ENCODE results near the gene CYP26C1.
A peak's percentile ranks its signal among the peaks of the same experiment; 100 is the strongest.
"Not testable (repeated sequence)": the region's sequence is repeated elsewhere in the genome, so short reads cannot be mapped to it uniquely, and the experiment has no call there.

CYP26C1 gene

DNA sequence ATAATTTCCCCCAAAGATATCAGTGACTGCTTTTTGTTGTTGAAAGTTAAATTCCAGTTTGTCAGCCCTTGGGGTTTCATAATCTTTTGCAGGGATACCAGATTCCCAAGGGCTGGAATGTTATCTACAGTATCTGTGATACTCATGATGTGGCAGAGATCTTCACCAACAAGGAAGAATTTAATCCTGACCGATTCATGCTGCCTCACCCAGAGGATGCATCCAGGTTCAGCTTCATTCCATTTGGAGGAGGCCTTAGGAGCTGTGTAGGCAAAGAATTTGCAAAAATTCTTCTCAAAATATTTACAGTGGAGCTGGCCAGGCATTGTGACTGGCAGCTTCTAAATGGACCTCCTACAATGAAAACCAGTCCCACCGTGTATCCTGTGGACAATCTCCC is 16.3 kb downstream of the CYP26C1 start:
- DNase-seq (ENCODE audit: low spot score): no peak

GRCh38 chr10:93077860-93078337 is 17.3 kb downstream of the CYP26C1 start:
- DNase-seq (ENCODE audit: low spot score): no peak

- no peak for DNase-seq (ENCODE audit: low spot score)
These were observed 19.2 kb downstream of the CYP26C1 start for GRCh38 chr10:93079663-93080349.

GRCh38 chr10:93080350-93081046 is 19.9 kb downstream of the CYP26C1 start:
- DNase-seq (ENCODE audit: low spot score): peak; percentile 89

- DNase-seq (ENCODE audit: low spot score): no peak
These were observed 20.7 kb downstream of the CYP26C1 start for GRCh38 chr10:93081318-93081717.

DNA sequence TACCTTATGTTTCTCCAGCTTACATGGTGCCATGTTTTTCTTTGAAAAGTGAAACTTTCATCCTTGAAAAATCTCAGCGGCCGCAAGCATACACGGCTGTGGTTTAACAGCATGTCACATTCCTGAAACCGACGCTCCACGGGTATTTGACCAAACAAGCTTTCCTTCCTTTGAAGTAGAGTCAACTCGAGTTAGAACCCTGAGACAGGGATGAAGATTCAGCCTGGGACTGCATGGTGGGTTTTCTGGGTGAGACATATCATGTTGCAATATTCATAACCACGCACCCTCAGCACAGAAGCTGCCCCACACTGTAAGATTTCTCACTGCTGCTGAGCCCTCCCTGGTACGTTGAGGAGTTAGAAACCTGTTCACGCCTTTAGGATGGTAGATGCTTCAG is 21.2 kb downstream of the CYP26C1 start:
- DNase-seq (ENCODE audit: low spot score): no peak

DNA sequence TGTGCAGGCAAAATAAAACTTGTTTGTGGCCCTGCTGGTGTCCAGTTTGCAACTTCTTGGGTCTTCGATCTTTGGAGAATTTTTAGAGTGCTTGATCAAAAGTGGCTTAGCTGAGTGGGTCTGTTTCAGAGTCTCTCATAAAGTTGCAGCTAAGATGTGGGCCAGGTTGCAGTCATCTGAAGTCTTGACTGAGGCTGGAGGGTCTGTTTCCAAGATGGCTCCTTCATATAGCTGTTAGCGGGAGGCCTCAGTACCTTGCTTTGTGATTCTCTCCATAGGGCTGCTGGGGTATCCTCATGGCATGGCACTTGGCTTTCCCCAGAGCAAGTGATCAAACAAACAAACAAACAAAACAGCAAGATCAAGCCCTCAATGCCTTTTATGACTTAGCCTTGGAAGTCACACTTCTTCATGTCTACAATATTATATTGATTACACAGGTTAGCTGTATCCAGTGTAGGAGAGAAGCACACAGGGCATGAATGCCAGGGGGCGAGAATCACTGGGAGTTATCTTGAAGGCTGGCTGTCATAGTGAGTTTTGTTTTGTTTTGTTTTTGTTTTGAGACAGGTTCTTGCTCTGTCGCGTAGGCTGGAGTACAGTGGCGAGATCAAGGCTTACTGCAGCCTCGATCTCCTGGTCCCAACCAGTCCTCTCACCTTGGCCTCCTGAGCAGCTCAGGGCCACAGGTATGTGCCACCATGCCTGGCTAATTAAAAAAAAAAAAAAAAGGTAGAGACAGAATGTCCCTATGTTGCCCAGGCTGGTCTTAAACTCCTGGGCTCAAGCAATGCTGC is 23.3 kb downstream of the CYP26C1 start:
- no peak for DNase-seq (ENCODE audit: low spot score)

DNA sequence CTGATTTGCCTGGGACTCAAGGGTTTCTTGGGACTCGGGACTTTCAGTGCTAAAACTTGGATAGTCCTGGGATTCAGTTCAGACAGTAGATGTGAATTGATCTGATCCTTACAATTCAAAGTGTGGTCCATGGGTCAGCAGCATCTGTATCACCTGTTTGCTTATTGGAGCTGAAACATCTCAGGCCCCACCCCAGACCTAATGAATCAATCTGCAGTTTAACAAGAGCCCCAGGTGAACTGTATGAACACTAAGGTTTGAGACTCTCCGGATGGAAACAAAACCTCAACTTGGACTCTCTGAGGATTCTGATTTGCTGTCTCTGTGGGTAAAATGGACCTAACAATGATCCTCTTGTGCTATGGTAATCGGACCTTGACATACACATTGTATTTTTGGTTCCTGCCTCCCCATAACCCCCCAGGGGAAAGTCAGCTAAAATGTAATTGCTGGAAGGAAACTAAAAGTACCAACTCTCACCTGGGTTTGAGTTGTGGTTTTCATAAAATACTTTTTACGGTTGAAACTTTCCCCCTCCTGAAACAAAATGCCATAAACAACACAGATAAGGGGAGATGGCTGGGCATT is 24.8 kb downstream of the CYP26C1 start:
- no peak for DNase-seq (ENCODE audit: low spot score)

DNA sequence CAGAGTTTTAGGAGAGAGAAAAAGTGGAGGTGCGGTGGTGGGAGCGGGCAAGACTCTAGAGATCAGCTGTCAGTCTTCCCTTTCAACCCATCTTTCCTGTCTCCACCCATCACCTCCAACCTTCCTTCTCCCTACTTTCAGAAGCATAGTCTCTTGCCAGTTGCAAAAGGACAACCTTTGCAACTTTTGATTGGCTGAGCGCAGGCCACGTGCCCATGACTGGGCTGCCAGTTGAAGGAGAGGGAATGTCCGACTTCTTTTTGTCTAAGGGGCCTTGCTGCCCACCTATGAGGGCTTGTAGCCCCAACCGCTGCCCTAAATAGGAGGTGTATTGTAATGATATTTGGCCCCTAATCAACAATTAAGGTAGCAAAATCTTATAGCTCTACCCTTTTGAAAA is 25.7 kb downstream of the CYP26C1 start:
- no peak for DNase-seq (ENCODE audit: low spot score)

DNA sequence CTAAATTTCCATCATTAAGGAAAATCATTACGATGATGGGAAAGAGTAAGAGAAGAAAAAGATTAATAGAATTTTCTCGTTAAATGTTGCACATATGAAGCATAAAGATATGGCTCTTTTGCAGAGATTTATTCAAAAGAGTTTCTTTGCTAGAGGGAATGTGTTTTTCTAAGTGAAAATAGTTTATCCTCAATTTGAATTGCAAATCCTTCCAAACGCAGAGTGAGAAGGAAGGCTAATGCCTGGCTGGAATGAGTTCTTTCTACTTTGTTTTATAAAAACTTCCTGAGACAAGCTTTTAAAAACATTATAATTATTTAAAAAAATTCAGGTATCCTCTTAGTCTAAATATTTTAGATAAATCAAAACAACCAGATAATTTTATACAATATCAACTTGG is 27.2 kb downstream of the CYP26C1 start:
- DNase-seq (ENCODE audit: low spot score): no peak

DNA sequence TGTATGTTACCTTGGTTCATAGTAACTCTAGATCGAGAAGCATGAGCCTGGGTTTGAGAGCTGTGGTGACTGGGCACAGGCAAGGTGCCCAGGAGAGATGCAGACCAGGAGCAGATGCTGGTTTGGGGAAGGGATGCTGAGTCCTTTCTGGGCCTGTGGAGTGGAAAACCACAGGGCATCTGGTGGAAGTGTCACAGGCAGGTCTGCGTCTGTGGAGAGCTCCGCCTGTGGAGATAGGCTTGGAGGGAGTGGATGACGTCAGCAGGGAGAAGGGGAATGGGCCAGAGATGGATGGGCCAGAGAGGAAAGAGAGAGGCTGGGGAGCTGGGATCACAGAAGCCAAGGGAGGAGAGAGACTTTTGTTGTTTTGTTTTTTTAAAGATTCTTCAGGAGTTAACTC is 27.9 kb downstream of the CYP26C1 start:
- DNase-seq (ENCODE audit: low spot score): no peak

DNA sequence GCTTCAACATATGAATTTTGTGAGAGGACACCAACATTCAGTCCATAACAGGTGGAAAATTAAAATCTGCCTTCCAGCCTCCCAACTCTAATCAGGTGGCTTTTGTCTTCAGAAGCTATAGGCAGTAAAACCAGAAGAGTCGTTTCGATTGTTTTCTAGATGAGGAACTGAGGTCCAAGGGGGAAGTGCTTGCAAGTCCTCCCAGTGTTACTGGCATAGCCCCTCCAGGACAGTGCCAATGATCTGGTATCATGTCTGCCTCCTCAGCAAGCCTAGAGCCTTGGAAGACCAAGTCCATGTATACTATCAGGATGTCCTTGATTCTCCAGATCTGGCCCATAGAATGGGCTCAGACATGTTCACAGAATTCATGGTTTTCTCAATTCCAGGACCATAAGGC is 30.0 kb downstream of the CYP26C1 start:
- no peak for DNase-seq (ENCODE audit: low spot score)

DNA sequence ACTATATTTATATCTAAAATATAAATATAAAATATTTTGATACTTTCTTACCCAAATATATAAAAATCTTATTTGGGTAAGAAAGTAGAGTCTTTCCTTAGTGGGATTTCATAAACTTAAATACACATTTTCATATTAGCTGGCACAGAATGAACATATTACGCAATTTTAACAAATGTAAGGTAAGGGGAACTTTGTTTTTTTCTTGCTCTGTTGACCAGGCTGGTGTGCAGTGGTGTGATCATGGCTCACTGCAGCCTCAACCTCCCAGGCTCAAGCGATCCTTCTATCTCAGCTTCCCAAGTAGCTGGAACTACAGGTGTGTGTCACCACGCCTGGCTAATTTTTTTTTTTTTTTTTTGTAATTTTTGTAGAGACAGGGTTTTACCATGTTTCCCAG is 31.4 kb downstream of the CYP26C1 start:
- no peak for DNase-seq (ENCODE audit: low spot score)

DNA sequence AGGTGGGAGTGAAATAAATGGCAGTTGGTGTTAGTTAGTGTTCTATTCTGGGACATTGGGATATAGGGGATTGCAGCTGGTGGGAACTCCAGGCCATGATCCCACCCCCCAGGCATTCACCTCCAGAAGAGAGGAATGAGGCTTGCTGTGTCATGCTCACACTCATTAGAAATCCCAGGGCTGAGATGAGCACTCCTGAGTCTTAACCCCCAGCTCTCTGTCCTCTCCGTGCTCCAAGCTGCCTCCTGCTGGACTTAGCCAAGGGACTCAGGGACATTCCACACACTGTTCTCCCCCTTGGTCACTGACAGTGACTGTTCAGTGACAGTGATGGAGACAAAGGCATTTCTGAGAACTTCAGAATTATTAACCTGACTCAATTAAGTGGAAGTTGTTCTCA is 34.6 kb downstream of the CYP26C1 start:
- no peak for DNase-seq (ENCODE audit: low spot score)

GRCh38 chr10:93096901-93097300 is 36.3 kb downstream of the CYP26C1 start:
- DNase-seq (ENCODE audit: low spot score): no peak

GRCh38 chr10:93097386-93097785 is 36.8 kb downstream of the CYP26C1 start:
- no peak for DNase-seq (ENCODE audit: low spot score)

DNA sequence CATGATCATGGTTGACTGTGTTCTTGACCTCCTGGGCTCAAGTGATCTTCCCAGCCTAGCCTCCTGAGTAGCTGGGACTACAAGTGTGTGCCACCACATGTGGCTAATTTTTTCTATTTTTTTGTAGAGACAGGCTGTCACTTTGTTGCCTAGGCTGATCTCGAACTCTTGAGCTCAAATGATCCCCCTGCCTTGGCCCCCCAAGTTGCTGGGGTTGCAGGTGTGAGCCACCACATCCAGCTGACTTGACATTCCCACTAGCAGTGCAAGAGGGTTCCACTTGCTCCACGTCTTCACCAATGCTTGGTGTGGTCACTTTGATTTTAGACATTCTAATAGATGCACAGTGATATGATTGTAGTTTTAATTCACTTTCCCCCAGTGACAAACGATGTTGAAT is 38.2 kb downstream of the CYP26C1 start:
- no peak for DNase-seq (ENCODE audit: low spot score)

DNA sequence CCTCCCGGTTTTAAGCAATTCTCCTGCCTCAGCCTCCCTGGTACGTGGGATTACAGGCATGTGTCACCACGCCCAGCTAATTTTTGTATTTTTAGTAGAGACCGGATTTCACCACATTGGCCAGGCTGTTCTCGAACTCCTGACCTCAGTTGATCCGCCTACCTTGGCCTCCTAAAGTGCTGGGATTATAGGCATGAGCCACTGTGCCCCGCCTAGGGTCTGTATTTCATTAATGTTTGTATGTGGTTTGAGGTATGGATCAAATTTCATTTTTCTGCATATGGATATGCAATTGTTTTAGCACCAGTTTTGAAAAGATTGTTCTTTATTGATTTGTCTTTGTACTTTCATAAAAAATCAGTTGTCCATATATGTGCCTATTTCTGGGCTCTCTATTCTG is 39.1 kb downstream of the CYP26C1 start:
- DNase-seq (ENCODE audit: low spot score): no peak

- DNase-seq (ENCODE audit: low spot score): not testable (repeated sequence)
These were observed 40.5 kb downstream of the CYP26C1 start for GRCh38 chr10:93101148-93101547.

- no peak for DNase-seq (ENCODE audit: low spot score)
These were observed 43.4 kb downstream of the CYP26C1 start for GRCh38 chr10:93103953-93104352.

GRCh38 chr10:93106631-93107072 is 46.1 kb downstream of the CYP26C1 start:
- no peak for DNase-seq (ENCODE audit: low spot score)

- DNase-seq (ENCODE audit: low spot score): no peak
These were observed 50.0 kb downstream of the CYP26C1 start for GRCh38 chr10:93110472-93111146.

Measured in hepatic stellate cell (primary cell).